NCI-H2081 treated with DMSO at 0.1 percent for 48 hours (cell line): ENCODE data around the gene HMGB1.
"Not testable (repeated sequence)": the region's sequence is repeated elsewhere in the genome, so short reads cannot be mapped to it uniquely, and the experiment has no call there.

Experiments
- DNase-seq: peaks from one replicate; lab custom pipeline; 2025; lab: John Stamatoyannopoulos, UW

Gene HMGB1

DNA sequence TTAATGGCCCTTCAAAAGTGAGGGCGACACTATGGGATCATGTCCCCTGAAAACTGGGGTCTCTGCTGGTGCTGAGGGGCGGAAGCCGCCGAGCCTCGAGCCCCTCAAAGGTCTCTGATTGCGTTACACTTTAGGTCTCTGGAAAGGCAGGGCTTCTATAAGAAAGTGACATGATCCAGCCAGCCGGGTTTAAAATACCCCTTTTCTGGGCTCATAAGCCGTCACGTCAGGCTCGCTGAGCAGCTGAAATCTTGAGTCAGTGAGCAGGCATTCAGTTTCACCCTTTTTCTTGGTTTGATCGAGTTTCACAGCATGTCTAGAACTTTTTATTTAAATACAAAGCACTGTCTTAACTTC lies 600 bp upstream of the HMGB1 start:
- DNase-seq = no peak

GRCh38 chr13:30465343-30465592 lies 468 bp downstream of the HMGB1 start:
- no peak for DNase-seq

GRCh38 chr13:30464496-30465342 lies 1.0 kb downstream of the HMGB1 start:
- no peak for DNase-seq

GRCh38 chr13:30463787-30464495 lies 1.8 kb downstream of the HMGB1 start:
- no peak for DNase-seq

- DNase-seq = not testable (repeated sequence)
Observed at GRCh38 chr13:30461279-30462066, 4.3 kb downstream of the HMGB1 start.

- DNase-seq = no peak
Observed at GRCh38 chr13:30457306-30457891, 8.3 kb downstream of the HMGB1 start.

- DNase-seq = no peak
Observed at GRCh38 chr13:30456290-30456689, 9.4 kb downstream of the HMGB1 start.

GRCh38 chr13:30454991-30455390 lies 10.7 kb downstream of the HMGB1 start:
- DNase-seq = no peak

DNA sequence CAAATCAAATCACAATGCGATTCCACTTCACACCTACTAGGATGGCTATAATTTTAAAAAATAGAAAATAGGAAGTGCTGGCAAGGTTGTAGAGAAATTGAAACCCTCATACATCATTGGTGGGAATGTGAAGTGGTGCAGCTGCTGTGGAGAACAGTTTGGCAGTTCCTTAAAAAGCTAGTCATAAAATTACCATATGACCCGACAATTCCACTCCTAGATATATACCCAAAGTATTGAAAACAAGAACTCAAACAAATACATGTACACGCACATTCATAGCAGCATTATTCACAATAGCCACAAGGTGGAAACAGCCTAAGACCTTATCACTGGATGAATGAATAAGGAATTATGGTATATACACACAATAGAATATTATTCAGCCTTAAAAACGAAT lies 12.0 kb downstream of the HMGB1 start:
- DNase-seq = no peak

- DNase-seq = not testable (repeated sequence)
Observed at GRCh38 chr13:30451476-30451875, 14.3 kb downstream of the HMGB1 start.

DNA sequence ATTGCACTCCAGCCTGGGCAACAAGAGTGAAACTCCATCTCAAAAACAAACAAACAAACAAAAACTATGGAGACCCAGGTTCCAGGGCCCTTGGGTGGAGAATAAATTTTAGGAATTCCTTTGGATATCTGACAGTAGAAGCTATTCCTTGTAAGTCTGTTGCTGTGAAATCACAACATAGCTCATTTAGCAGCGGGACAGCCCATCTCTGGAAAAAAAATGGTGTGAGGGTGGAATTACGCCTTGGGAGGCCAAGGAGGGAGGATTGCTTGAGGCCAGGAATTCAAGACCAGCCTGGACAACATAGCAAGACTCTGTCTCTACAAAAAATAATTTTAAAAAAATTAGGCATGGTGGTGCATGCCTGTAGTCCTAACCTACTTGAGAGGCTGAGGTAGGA lies 15.7 kb downstream of the HMGB1 start:
- DNase-seq = no peak

GRCh38 chr13:30448441-30448840 lies 17.3 kb downstream of the HMGB1 start:
- no peak for DNase-seq

DNA sequence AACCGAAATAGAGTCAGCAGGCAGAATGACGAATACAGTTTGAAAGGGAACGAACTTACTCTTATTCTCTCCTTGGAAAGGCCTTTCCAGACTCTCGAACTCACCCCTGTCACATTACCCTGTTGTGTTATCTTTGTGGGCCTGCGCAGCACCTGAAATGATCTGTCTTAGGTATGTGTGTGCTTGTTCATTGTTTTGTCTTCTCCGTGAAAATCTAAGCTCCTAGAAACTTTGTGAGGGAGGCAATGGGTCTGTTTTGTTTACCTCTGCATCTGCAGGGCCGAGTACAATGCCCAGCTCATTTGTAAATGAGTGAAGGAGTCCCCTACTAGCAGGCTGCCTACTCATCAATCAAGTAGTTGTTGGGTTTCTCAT lies 19.6 kb downstream of the HMGB1 start:
- no peak for DNase-seq

- DNase-seq = no peak
Observed at GRCh38 chr13:30443957-30444404, 21.8 kb downstream of the HMGB1 start.

GRCh38 chr13:30443491-30443890 lies 22.2 kb downstream of the HMGB1 start:
- DNase-seq = not testable (repeated sequence)

GRCh38 chr13:30442926-30443325 lies 22.8 kb downstream of the HMGB1 start:
- no peak for DNase-seq

- DNase-seq = no peak
Observed at GRCh38 chr13:30440910-30441703, 24.6 kb downstream of the HMGB1 start.

- DNase-seq = no peak
Observed at GRCh38 chr13:30438286-30438685, 27.4 kb downstream of the HMGB1 start.

DNA sequence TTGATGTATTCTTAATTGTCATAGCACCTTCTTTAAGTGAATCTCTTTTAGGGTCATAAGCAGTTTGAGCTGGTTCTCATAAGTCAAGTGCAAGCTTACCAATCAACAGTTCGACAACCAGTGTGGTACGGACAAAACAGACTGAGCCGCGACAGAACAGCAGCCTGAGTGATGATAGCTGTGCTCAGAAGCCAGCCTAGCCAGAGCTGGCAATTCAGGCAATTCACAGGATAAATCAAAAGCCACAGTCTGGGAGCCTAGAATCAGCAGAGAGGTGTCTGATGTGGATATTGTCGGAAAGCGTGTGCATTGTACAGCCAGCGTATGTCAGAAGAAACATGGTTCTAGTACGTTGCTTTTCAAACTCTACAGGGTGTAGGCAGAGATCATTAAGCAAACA lies 28.6 kb downstream of the HMGB1 start:
- DNase-seq = no peak

DNA sequence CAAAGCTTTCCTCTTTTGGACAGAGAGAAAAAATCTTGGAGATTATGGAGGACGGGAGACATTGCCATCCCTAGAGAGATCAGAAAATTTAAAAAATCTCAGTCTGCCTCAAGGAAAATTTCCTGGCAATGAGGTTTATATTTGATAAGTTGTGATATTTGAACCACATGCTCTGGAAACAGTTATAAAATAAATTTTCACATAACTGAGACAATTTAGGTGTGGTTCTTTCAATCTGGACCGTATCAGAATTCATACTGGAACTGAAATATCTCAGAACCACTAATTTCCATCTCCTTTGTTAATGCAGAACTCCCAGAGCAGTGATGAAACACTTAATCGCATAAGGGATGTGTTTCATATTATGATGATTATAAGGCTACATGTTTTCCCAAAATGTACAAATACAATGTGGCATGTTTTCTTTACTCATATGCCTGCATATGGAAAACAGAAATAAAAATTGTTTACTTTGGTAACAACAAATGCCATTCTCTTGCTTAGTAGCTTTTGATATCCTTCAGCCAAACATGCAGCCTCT lies 29.8 kb downstream of the HMGB1 start:
- DNase-seq = no peak

DNA sequence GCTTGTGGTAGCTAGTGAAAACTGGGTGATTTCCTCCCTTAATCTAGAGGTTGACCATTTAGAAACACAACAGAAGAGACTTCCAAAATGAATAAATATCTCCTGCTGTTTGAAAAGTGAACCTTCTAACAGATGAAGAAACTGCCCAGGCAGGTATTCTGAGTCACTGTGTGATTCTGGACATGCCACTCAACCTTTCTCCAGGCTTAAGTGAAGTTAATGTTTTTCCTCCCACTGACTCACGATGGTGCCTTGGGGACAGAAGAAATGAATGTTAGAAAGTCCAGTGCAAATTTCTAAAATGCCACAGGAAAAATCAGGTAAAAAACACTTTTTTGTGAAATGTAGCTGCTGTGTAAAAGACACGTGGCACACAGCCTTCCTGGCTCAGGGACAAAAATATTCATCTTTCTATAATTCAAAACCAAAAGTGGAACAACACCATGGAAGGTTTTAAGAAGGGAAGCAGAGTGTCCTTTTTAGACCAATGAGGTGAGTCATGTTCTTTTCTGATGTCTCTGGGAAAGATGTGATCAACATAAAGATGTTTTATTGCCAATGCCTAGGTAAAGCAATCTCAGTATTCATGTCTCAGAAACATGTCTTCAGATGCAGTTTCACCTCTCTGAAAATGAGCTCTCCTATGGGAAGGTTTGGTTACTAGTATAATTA lies 34.3 kb downstream of the HMGB1 start:
- no peak for DNase-seq
